Measurements from ENCODE around the gene ADM5.
A peak's percentile ranks its signal among the peaks of the same experiment; 100 is the strongest.

The ADM5 gene
- total RNA-seq = 1.4 to 2.6 reads per million in 2 donors

- DNase-seq = no peak
These were observed at the start of gene ADM5 for GRCh38 chr19:49689133-49690078. Gene ADM5 (plus strand): TSS chr19:49689594. CDS start chr19:49689838, 244 bp downstream.

GRCh38 chr19:49640113-49640898 lies 49.1 kb upstream of the ADM5 start, which contains the start of gene RRAS:
Gene RRAS (minus strand): TSS chr19:49640143. CDS start chr19:49640098, 45 bp downstream.
- DNase-seq = peak; percentile 95

DNA sequence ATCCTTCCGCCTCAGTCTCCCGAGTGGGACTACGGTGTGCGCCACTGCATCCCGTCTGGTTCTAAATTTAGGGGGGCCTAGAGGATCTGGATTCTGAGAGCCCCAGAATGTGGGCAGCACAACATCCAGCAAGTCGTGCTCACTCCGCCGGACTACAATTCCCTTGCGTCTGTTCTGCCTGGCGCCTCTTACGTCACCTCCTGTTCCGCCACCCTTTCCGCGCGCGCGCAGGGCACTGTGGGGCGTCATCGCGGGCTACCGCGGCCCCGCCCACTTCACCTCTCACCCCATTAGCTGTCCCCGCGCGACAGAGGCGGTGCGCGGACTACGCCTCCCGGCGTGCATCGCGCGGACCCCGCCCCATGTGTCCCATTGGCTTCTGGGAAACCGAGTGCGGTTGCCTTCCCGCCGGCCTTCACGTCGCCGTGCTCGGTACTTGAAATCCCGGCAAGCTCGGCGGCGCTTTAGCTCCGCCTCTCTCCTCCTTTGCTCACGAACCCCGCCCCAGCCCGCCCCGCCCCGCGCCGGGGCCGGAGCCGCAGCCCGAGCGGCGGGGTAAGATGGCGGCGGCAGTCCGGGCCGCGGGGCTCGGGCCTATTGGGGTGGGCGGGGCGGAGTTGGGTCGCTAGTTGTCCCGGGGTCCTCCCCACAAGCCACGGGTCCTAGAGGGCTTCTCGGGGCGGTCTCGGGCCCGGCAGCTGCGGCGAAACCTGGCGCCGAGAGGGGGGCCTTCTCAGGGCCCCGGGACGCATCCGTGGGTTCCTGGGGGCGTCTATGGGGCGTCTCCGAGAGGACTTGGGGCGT lies 47.5 kb upstream of the ADM5 start, which contains the start of gene SCAF1:
Gene SCAF1, plus strand, starts transcription at position 522 of the 804 bp plus-strand sequence. CDS start 2,818 bp downstream, outside the sequence.
- DNase-seq = peak; percentile 100

- DNase-seq = no peak
These were observed 46.8 kb upstream of the ADM5 start for GRCh38 chr19:49642492-49643035.

- no peak for DNase-seq
These were observed 45.9 kb upstream of the ADM5 start for GRCh38 chr19:49643466-49643865.

- DNase-seq = no peak
These were observed 43.8 kb upstream of the ADM5 start for GRCh38 chr19:49645592-49645991.

DNA sequence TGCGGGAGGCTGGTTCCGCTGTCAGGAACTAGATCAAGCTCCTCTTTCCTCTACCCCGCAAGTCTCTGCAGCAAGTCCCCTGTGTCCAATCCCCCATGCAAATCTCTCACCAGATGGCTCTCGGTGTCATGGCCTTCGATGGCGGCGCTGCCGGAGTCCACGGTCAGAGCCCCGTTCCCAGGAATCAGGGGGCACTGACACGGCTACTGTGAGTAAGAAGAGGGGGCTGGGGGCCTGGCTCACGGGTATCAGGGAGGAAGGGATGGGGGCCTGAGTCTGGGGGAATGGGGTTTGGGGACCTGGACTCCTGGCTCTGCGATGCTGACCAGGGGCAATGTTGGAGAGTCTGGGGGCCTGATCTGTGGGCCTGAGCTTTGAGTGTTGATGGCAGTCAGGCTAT lies 43.4 kb upstream of the ADM5 start:
- DNase-seq = no peak

DNA sequence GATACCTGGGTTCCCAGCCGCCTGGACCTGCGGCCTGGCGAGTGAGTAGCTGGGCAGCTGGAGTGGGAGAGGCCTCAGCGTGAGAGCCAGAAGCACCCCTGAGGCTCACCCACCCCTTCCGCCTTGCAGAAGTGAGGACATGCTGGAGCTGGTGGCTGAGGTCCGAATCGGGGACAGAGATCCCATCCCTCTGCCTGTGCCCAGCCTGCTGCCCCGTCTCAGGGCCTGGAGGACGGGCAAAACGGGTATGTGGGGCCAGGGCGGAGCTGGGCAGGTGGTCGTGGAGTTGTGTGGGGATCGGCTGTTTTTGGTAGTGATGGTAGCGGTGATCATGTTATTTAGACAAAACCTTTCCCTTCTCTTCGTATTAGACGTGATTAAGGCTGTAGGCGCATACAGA lies 42.8 kb upstream of the ADM5 start:
- no peak for DNase-seq

DNA sequence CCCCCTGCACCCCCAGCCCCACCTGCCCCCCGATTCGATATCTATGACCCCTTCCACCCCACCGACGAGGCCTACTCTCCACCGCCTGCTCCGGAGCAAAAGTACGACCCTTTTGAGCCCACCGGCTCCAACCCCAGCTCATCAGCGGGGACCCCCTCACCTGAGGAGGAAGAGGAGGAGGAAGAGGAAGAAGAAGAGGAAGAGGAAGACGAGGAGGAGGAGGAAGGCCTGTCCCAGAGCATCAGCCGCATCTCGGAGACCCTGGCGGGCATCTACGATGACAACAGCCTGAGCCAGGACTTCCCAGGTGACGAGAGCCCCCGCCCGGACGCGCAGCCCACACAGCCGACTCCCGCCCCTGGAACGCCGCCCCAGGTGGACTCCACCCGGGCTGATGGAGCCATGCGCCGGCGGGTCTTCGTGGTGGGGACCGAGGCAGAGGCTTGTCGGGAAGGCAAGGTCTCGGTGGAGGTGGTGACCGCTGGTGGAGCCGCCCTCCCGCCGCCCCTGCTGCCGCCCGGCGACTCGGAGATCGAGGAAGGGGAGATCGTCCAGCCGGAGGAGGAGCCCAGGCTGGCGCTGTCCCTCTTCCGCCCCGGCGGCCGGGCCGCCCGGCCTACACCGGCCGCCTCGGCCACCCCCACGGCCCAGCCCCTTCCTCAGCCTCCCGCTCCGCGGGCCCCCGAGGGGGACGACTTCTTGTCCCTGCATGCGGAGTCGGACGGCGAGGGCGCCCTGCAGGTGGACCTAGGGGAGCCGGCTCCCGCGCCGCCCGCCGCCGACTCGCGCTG lies 38.2 kb upstream of the ADM5 start:
- no peak for DNase-seq

- no peak for DNase-seq
These were observed 37.4 kb upstream of the ADM5 start for GRCh38 chr19:49651820-49652550.

- DNase-seq = no peak
These were observed 36.6 kb upstream of the ADM5 start for GRCh38 chr19:49652551-49653465.

DNA sequence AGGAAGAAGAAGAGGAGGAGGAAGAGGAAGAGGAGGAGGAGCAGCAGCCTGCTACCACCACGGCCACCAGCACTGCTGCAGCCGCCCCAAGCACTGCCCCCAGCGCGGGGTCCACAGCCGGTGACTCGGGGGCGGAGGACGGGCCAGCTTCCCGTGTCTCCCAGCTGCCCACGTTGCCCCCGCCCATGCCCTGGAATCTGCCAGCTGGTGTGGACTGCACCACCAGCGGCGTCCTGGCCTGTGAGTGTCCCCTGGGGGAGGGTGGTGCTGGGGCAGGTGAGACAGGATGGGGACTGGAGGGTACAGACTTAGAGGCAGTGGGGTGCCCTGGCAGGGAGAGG lies 36.0 kb upstream of the ADM5 start:
- no peak for DNase-seq

GRCh38 chr19:49654581-49654980 lies 34.8 kb upstream of the ADM5 start:
- no peak for DNase-seq

- DNase-seq = no peak
These were observed 33.6 kb upstream of the ADM5 start for GRCh38 chr19:49655570-49656455.

DNA sequence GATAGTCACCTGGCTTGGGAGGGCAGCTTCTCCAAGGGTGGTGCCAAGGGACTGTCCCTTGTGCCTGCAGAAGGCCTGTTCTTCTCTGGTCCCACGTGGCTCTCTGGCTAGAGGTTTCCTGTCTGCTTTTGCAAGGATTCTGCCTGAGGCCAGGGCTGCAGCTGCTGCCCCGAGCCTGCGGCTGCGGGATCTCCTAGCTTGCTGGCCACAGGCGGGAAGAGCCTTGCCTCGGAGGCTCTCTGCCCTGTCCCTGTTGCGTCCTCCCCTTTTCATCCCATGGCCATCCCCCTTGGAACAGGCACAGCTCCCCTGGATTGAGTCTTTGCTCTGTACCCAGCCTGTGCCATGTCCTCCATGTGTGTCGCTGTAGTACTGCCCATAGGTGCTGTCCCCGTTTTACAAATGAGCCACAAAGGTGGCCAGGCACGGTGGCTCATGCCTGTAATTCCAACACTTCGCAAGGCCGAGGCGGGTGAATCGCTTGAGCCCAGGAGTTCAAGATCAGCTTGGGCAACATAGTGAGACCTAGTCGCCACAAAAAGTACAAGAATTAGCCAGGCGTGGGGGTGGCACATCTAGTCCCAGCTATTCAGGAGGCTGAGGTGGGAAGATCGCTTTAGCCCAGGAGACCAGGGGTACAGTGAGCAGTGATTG lies 32.8 kb upstream of the ADM5 start:
- no peak for DNase-seq

DNA sequence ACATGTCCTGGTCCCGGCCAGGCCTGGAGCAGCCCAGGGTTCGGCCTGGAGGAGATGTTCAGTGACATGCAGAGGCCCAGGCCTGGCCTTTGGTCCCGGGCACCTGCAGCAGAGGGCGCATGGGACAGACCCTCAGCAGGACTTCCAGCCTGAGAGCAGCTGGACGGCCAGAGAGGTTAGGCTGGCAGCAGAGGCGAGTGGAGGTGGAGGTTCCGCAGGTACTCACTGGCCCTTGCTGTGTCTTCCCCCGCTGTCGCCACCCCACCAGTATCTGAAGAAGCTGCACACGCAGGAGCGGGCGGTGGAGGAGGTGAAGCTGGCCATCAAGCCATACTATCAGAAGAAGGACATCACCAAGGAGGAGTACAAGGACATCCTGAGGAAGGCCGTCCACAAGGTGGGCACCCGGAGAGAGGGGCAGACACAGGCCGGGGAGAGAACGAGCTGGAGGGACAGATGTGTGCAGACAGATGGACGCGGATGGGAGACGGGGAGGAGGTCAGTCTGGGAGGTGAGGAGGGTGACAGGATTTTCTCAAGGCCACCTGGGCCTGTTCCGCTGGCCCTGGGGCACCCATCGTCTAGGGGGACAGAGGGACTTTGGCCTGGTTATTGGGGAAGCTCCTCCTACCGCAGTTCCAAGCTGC lies 31.8 kb upstream of the ADM5 start:
- DNase-seq = no peak

DNA sequence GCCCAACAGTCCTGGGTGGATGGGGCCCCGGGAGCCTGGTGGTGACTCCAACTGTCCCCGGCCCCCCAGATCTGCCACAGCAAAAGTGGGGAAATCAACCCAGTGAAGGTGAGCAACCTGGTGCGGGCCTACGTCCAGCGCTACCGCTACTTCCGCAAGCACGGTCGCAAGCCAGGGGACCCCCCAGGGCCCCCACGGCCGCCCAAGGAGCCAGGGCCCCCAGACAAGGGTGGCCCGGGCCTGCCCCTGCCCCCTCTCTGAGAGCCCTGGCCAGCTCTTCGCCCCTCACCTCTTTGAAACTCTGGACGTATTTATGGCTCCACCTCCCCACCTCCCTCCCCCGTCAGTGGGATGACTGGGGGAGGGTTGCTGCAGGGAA lies 31.3 kb upstream of the ADM5 start:
- DNase-seq = no peak
